Activated gamma-delta T cell treated with anti-CD3 and anti-CD28 coated beads, Interleukin-2, amount 50 U/mL, for 16 hours (primary cell): ENCODE measurements around the gene CLEC19A.
"Not testable (repeated sequence)": the region's sequence is repeated elsewhere in the genome, so short reads cannot be mapped to it uniquely, and the experiment has no call there.

Experiments used
- DNase-seq: peaks from one replicate; pipeline ENCODE4 v3.0.0-alpha.2; 2020; ENCODE audit warnings: low read depth

CLEC19A gene

DNA sequence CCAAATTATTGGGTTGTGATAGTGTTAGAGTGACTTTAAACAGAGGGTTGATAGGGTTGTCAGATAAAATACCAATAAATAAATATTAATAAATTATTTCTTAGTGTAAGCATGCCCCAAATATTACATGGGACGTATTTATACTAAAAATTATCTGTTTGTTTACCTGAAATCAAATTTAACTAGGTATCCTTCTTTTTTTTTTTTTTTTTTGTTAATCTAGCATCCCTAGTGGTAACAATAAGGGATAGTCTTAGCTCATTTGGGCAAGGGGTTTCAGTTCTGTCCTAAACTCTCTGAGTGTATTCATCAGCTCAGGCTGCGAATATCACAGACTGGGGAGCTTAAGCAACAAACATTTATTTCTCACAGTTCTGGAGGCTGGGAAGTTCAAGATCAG is 1.3 kb downstream of the CLEC19A start:
- no peak for DNase-seq

DNA sequence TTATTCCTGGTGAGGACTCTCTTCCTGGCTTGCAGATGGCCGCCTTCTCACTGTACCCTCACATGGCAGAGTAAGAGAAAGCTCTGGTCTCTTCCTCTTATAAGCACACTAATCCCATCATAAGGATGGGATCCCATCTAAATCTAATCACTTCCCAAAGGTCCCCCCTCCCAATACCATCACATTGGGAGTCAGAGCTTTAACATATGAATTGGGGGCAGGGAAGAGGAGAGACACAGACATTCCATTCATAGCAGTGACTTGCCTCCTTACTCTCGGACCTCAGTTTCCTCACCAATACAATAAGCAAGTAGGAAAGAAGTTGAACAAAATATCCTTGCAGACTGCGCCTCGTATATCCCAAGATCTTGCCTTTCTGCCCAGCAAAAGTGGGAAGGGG is 1.7 kb downstream of the CLEC19A start:
- no peak for DNase-seq

DNA sequence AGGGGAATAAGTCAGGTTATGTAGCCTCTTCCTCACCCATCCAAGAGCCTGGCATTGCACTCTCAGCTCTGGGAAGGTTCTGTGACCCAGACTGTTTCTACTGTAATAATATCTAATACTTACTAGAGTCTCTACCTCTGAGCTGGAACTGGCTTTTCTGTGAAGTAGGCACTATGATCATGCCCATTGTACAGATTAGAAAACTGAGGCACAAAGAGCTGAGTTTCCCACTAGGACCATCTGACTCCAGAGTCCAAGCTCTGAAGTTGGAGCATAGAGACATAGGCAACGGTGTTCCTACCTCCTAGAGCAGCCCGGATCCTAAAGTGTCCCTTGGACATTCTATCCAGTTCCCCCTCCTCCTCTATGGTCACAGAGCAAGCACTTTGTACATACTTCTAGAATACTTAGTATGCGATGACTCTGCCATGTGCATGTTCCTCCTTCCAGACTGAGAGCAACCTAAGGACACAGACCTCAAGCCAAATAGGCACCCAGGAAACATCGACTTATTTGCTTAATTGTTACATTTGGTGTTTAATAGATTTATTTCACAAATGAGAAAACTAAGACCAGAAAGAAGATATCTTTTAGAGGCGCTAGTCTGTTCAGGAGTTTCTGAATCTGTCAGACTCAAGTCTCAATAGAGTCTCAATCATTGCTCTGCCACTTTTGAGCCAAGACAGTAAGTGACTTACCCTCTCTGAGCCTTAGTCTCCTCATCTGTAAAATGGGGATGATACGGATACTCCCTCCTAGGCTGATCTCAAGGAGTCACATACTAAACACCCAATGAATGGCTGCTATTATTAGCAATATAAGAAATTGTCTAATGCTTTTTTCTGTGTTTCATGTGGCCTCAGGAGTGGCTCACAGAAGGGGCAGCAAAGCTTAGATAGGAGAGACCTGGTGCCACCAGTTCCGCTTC is 3.6 kb downstream of the CLEC19A start:
- no peak for DNase-seq

DNA sequence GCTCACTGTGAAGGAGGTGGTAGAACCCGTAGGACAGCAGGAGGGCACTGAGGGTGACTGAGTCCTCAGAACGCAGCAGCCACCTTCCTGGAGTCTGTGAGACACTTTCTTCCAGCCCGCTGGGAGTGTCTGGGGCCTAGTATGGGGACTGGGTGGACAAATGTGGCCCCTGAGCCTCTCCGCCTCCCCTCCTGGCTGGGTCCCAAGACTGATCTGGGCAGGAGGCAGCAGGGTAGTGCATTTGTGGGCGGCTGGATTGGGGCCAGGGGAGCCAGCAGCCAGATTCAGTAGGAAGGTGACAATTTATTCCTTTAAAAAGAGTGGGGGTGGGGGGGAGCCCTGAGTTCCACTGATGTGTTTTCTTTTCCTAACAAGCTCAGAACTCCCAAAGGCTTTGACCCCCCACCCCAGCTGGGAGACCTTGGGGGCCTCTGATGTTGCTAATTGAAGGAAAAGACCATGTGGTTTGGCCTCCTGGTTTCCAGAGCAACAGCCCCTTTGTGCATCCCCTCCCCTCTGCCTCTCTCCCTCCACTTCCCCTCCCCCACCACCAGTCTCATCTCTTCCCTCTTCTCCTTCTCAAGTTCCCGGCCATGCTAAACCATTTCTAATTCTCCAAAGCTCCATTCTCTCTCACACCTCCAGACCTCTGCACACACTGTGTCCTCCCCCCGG is 4.4 kb downstream of the CLEC19A start:
- no peak for DNase-seq

DNA sequence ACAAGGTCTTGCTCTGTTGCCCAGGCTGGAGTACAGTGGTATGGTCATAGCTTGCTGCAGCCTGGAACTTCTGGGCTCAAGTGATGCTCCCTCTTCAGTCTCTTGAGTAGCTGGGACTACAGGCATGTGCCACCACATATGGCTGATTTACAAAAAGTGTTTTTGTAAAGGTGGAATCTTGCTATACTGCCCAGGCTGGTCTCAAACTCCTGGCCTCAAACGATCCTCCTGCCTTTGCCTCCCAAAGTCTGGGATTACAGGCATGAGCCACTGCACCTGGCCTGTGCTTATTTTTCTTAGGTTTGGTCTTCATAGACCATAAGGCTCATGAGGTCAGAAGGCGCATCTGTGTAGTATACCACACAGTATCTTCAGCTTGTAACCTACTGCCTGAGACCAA is 5.3 kb downstream of the CLEC19A start:
- DNase-seq: no peak

DNA sequence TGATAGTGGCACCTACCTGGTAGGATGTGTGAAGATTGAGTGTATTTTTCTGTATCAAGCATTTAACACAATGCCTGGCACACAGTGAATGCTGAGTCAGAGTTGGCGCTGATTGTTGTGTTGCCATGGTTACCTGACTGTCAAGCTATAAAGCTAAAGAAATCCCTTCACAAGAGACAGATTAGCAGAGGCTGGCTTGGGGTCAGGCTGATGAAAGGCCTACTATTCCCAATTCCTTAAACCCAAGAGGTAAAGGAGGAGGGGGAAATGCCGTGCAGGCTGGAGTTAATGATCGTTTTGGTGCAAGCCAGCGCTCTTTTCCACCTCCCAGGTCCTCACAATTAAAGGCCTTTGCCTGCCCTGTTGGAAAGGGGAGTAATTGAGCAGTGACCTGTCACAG is 5.9 kb downstream of the CLEC19A start:
- no peak for DNase-seq

DNA sequence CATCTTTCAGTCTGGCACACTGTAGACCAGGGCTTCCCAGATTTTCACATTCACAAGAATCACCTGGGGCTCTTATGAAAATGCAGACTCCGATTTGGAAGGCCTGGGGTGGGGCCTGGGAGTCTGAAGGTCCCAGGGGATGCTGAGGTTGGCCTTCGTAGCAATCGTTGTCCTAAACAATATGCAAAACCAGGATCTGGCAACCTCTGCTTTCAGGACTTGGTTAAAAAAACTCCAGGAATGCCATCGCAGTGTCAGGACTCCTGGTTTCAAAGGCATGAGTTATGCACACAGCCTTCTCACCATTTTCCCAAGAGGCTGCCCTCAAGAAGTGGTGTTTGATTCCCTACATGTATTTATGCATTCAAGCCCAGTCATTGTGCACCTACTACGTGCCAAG is 6.7 kb downstream of the CLEC19A start:
- no peak for DNase-seq

DNA sequence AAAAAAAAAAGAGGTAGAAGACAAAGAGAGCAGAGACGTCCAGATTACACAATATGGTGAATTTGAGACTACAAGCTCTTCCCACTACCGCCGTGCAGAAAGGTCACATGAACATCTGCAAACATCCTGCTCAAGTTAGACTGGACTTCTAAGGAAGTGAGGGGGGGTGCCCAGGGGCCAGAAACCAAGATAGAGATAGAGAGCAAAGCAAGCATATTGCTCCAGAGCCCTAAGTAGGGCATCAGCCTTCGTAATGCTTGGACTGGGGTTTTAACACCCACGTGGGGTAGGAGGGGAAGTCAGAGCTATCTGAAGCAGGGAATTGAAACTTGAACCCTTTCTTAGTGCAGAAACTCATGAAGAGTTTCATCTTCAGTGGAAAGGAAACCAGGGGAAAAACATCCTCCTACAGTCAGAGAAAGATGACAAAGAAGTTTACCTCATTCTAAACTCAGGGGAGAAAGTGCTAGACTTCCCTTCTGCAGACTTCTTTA is 8.7 kb downstream of the CLEC19A start:
- no peak for DNase-seq

DNA sequence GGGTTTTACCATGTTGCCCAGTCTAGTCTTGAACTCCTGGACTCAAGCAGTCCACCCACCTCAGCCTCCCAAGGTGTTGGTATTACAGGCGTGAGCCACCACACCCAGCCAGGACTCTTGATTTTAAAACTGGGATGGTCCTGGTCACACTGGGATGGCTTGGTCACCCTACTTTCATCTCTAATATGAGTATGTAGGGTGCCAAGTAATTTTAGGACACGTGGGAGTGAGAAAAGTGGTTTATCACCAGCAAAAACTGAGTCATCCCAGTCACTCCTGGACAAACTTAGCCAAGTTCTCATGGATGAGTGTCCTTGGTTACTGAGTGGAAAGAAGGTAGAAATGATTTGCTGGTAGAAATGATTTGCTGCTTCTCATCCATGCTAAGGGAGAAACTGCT is 9.9 kb downstream of the CLEC19A start:
- no peak for DNase-seq

DNA sequence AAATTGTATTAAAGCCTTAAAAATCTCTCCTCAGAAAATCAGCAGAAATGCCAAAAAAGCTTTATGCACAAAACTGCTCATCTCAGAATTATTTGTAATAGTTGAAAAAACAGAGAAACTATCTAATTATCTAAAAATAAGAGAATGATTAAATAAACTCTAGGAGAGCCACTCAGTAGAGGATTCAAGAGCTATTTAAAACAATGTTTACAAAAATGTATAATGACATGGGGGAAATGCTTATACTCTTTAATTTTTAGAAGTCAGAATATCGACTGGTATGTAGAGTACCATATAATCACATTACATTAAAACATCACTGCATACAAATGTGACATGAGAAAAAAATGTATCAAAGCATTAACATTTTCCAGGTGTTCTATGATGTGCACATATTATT is 11.9 kb downstream of the CLEC19A start:
- DNase-seq: no peak

DNA sequence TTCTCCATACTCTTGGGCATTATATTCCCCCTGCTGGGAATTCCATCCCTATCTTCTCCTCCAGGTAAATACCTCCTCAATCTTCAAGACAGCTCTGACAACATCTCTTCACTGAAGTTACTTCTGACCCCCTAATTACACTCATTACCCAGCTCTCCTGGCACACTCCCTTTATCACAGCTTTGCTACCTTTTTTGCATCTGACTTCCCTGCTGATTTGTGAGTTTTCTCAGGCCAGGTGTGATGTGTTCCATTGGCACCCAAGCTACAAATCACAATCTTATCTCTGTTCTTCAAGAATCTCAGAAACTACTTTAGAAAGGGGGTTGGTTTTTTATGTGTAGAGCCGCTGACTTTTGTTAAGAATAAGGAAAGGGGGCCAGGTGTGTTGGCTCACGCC is 14.0 kb downstream of the CLEC19A start:
- no peak for DNase-seq

DNA sequence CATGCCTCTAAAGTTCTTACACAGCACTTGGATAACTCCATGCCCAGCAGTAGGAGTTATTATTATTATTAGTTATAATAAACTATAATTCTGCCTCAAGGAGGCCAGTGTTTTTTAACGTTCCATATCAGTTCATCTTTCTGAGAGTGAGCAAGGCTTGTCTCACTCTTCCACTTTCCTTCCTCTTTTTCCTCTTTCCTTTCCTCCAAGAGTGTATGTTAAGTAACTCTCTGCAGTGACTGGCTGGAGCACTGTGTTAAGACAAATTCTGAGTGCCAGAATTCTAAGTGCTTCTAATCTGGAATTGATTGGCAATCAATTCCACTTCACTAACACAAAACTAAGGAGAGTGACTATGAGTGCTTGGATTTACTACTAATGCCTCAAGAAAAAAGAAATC is 16.4 kb downstream of the CLEC19A start:
- DNase-seq: no peak

DNA sequence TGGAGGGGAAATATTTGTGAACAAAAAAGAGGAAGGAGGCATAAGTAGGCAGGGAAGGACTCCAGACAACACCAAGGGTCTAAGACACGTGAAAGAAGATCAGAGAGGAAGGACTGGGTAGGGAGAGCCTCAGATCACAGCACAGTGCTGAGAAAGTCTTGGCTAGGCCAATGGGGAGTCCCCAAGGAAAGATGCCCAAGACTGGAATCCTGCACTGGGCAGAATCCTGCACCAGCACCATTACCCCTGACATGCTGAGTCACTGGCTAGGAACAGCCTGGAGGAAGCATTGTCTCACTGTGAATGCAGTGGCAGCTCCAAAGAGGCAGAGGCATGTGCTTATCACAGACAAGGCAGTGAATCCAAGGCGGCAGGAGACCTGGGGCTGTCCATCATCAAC is 19.2 kb downstream of the CLEC19A start:
- no peak for DNase-seq

DNA sequence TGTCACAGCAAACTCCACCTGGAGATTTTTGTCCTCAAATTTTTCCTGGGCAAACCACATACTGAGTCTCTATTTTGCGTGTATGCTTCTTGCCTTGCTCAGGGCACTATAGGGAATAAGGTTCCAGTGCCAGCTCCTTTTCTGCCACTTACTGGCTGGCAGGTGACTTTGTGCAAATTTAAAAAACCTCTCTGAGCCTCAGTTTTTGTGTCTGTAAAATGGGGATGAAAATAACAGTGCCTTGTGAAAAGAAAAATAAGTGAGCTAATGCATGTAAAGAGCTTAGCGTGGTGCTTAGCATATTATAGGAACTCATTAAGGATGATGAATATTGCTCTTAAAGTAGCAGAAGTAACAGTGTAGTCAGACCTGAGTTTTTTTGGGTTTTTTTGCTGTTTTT is 19.9 kb downstream of the CLEC19A start:
- DNase-seq: no peak

DNA sequence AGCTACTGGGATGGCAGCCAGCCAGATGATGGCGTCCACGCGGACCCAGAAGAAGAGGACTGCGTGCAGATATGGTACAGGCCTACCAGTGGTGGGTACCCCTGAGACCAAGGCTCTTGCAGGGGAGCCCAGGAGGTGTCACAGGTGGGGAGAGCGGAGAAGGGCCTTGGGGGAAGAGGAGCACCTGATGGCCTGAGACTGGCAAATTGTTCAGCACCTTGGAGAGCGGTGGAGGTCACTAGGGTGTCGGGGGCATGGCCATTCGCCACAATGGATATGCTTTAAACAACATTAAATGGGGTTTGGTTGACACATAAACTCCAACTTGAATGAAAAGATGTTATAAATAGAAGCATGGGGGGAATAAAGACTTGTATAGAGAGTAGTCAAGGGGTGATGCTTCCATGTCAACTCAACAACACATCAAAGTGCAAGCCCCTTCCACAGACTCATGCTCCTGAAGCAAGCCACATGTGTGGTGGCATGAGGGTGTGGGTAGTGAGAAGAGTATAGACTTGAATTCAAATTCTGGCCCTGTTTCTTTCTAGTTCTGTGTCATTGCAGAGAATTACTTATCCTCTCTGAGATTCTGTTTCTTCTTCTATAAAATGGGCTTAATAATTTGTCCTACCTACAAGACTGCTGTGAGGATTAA is 22.2 kb downstream of the CLEC19A start:
- DNase-seq: no peak

DNA sequence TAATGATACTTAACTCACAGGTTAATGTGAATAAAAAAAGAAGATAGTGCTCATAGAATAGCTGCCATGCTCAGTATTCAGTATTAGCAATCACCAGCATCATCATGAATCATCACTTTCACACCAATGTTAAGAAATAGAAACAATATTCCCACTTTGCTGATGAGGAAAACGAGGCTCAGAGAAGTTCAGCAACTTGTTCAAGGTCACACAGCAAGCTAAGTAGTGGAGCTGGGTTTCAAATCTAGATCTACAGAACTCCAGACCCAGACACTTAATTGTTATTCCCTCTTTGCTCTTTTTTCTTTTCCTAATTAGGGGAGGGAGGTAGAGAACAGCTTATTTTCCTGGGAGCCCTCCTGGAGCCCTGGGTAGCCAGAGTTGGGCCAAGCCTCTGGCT is 22.9 kb downstream of the CLEC19A start:
- DNase-seq: no peak

DNA sequence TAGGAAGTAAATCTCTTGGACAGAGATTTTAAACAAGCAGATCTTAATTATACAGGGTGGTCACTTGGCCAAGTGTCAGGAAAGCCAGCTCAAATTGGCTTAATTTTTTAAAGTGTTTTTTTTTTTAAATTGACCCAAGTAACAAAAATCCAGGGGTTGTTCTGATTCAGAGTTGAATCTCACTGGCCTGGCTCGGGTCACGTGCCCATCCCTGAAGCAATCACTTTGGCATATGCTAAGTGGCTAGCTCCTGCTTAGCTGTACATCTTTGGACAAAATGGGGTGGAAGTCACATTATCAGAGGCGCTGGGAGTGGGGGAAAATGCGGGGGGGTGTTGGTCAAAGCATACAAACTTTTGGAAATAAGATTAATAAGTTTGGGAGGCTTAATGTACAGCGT is 23.6 kb downstream of the CLEC19A start:
- DNase-seq: no peak

DNA sequence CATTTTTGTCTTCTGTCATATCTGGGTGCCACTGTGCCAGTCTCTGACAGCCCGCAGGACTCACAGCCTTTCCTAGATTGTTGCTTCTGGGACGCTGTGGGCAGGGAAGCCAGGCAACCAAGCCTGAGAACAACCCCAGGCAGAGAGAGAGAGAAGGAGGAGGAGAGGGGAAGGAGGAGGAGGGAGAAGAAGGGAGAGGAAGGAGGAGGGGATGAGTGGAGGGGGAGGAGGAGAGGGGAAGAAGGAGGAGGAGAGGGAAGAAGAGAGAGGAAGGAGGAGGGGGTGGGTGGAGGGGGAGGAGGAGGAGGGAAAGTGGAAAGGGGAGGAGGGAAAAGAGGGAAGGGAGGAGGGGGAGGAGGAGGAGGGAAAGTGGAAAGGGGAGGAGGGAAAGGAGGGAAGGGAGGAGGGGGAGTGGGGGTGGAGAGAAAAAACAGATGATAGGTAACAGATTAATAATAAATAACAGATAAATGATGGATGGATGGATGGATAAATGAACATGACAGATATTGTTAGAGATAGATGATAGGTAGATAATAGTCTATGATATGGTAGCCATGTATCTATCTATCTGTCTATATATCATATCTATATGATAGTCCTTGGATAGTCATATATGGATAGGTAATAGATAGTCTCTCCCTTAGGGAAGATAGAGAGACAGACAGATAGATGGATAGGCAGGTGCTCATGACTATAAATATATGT is 29.3 kb downstream of the CLEC19A start:
- DNase-seq: no peak

DNA sequence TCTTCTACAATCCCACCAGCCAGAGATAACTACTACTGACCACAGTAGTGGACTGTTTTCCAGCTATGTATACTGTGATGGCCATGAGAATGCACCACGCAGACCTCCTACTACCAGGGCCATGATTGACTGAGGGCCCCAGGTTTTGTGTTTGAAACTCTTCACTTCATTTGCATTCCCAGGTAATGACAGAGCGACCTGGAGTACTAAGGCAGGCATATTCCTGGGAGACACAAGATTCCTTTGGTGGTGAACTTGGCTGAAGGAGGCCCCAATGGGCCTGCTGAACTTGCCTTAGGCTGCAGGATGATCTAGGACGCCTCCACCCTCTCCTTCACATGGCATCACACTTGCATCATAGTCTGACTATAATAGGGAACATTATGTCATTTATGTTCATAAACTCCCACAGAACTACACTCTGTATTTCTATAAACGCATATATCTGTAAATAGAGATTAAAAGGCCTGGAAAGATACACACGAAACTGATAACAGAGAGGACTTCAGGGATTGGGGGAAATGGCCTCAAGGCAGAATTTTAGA is 30.4 kb downstream of the CLEC19A start:
- no peak for DNase-seq

DNA sequence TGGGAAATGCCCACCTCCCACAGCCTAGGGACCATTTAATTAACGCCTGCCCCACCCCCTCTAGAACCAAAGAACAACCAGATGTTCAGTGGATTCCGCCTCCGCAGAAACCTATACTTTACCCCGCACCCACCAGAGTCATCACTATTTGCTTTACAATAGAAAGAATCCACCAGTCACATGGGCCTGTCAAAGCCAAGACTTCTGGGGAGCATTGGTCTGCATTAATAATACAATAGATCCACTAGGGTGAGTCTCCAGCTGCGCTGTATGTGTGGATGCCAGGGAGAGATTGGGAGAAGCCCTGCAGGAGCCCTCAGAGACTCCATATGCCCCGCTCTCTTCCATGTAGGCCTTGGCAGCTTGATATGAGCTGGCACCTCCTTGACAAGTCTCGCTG is 31.3 kb downstream of the CLEC19A start:
- no peak for DNase-seq

DNA sequence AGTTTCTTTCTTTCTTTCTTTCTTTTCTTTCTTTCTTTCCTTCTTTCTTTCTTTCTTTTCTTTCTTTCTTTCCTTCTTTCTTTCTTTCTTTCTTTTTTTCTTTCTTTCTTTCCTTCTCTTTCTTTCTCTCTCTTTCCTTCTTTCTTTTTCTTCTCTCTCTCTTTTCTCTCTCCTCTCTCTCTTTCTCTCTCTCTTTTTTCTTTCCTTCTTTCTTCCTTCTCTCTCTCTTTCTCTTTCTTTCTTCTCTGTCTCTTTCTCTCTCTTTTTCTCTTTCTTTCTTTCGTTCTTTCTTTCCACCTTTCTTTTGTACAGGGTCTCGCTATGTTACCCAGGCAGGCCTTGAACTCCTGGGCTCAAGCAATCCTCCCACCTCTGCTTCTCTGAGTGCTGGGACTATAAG is 35.7 kb downstream of the CLEC19A start:
- not testable (repeated sequence) for DNase-seq

DNA sequence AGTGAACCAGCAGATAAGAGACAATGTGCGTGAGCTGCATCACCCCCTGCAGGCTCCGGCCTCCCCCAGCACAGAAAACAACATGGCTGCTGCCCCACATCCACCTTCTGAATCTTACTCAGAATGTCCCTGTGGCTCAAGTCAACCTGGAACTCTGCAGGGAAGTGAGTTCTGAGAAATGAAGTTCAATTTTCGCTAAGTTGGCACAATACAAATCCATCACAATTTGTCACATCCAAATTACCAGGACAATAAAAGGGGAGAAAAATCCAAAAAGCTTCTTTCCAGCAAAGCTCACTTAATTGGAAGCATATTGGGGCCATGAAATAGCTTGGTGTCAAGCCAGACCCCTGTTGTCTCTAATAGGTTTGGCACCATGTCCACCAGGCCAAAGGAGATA is 38.1 kb downstream of the CLEC19A start:
- DNase-seq: no peak
